GM18505 (cell line): Measurements from ENCODE around the gene ARF5.

ENCODE experiments used
- ATAC-seq: cut with Tn5 transposase; IDR thresholded peaks from one replicate; pipeline ENCODE4 v1.9.1; 2021; ENCODE audit not compliant: unreplicated experiment
- POLR2A ChIP-seq: IDR thresholded peaks from 4 replicates; pipeline ENCODE4 v1.6.1; 2011; ENCODE audit warnings: borderline replicate concordance; ENCODE audit not compliant: insufficient read depth, insufficient read length; ENCODE audit errors: extremely low read depth

Gene ARF5

GRCh38 chr7:127580612-127581011 lies 7.6 kb upstream of the ARF5 start:
- ATAC-seq, result no peak
- TF ChIP-seq POLR2A, result no peak

- ATAC-seq, result no peak
- no peak for TF ChIP-seq POLR2A
These were observed 6.5 kb upstream of the ARF5 start for GRCh38 chr7:127581716-127582115.

- no peak for ATAC-seq
- TF ChIP-seq POLR2A, result no peak
These were observed 5.8 kb upstream of the ARF5 start for GRCh38 chr7:127582361-127582760.

- no peak for ATAC-seq
- no peak for TF ChIP-seq POLR2A
These were observed 3.6 kb upstream of the ARF5 start for GRCh38 chr7:127584648-127585043.

GRCh38 chr7:127585044-127585953 lies 2.9 kb upstream of the ARF5 start, which contains the start of gene GCC1:
TSS of gene GCC1 (minus strand) at chr7:127585596. CDS start at chr7:127585182, 414 bp downstream.
- ATAC-seq, result peak; percentile 77
- TF ChIP-seq POLR2A, result peak; percentile 93

- no peak for ATAC-seq
- TF ChIP-seq POLR2A, result no peak
These were observed 1.9 kb upstream of the ARF5 start for GRCh38 chr7:127586346-127586745.

GRCh38 chr7:127587663-127588018 lies 570 bp upstream of the ARF5 start:
- no peak for ATAC-seq
- TF ChIP-seq POLR2A, result no peak

GRCh38 chr7:127588697-127589482 lies 679 bp downstream of the ARF5 start:
- ATAC-seq, result peak; percentile 9

GRCh38 chr7:127589896-127590295 lies 1.7 kb downstream of the ARF5 start:
- ATAC-seq, result no peak
- TF ChIP-seq POLR2A, result no peak

More at GRCh38 chr7:127588697-127589482, 679 bp downstream of the ARF5 start:
- TF ChIP-seq POLR2A, result no peak

GRCh38 chr7:127591189-127591588 lies 3.0 kb downstream of the ARF5 start:
- ATAC-seq, result no peak

GRCh38 chr7:127591591-127591990 lies 3.4 kb downstream of the ARF5 start:
- no peak for TF ChIP-seq POLR2A
- no peak for ATAC-seq

More at GRCh38 chr7:127591189-127591588, 3.0 kb downstream of the ARF5 start:
- no peak for TF ChIP-seq POLR2A

GRCh38 chr7:127592550-127592949 lies 4.3 kb downstream of the ARF5 start:
- ATAC-seq, result no peak
- no peak for TF ChIP-seq POLR2A

- no peak for TF ChIP-seq POLR2A
- ATAC-seq, result no peak
These were observed 6.3 kb downstream of the ARF5 start for GRCh38 chr7:127594490-127594889.
